ENCODE results near the gene PRR13. TPM values are rescaled to one million over a fixed set of nuclear protein-coding genes. Genes with fewer than 3 reads are reported as not detected.

Gene PRR13
- total and polyA plus RNA-seq, 2 donors (not counting 1 experiment from before 2014, with no cell fraction given) = 108 to 213 TPM

DNA sequence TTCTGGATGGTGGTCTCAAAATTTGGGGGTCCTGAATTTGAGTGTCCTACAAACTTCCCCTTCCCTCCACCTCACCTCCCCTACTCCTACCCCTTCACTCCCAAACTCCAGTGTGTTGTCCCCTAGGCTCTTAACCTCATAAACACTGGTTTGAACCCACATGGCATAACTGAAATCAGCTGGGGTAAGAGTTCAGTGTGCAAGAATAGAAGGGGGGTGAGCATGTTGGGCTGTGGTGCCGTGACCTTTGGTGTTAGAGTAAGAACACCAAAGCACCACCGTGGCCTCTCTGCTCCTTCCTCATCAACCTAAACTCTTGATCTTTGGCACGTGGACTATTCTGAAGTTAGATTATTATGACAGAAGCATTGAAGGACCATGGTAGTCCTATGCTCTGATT, 21.4 kb downstream of the PRR13 start:
- Mint-ChIP-seq H3K4me3 (no peak overlapping the region), H3K9me3 (ENCODE audit: insufficient read depth) (no peaks in the 10 kb centered on the region), H3K27me3 (no peaks in the 10 kb centered on the region), H3K4me1 (peaks cover 8% of the 10 kb centered on the region), H3K27ac (no peak overlapping the region)
- intact Hi-C loops (cut with micrococcal nuclease) = no loop called here
- H3K4me3 ChIP-seq (ENCODE audit: control extremely low read depth in 1 of 5, extremely low read depth in 1 of 5, insufficient read depth in 1 of 5, low read depth in 2 of 5, low read length in 4 of 5) = no peak overlapping the region
- DNase-seq (no peak), ATAC-seq (ENCODE audit: low read depth) (no peak)
- peaks cover 10 to 99% of the 10 kb centered on the region in 2 experiments for H3K36me3 ChIP-seq (replicated peaks in 1 of 2; ENCODE audit: control extremely low read depth in 1 of 2, control insufficient read depth in 1 of 2, extremely low read depth in 1 of 2, insufficient read depth in 2 of 2, low read length in 1 of 2)
- peaks cover 91% of the 10 kb centered on the region for H3K79me2 ChIP-seq (ENCODE audit: control insufficient read depth, insufficient read depth, low read length)
- WGBS (ENCODE audit: insufficient coverage) = no CpG with 5 or more reads among the region's 3 CpGs
- H3K4me2 ChIP-seq (replicated peaks; ENCODE audit: low read depth, low read length, poor library complexity, severe bottlenecking) = no peak overlapping the region
- POLR2A ChIA-PET = no interaction called here
- H2AFZ ChIP-seq (ENCODE audit: insufficient read depth, low read depth, low read length, poor library complexity, severe bottlenecking) = no peak overlapping the region
- H3K27ac ChIP-seq (ENCODE audit: low read length in 2 of 2) = no peak overlapping the region
- no peak overlapping the region for H3K9ac ChIP-seq (ENCODE audit: low read length)
- H3K27me3 ChIP-seq (replicated peaks in 1 of 4; ENCODE audit: control extremely low read depth in 1 of 4, control insufficient read depth in 3 of 4, insufficient read depth in 4 of 4, low read length in 3 of 4) = no peaks in the 10 kb centered on the region
- peaks cover 98% of the 10 kb centered on the region for H4K20me1 ChIP-seq (ENCODE audit: control insufficient read depth, insufficient read depth, low read length, poor library complexity, severe bottlenecking)
- H3K4me1 ChIP-seq (ENCODE audit: control insufficient read depth in 2 of 2, insufficient read depth in 2 of 2, low read length in 2 of 2) = no peaks in the 10 kb centered on the region
- CTCF ChIA-PET = no interaction called here
- no peaks in the 10 kb centered on the region for H3K9me3 ChIP-seq (ENCODE audit: control extremely low read depth in 1 of 3, control insufficient read depth in 2 of 3, insufficient read depth in 1 of 3, low read length in 2 of 3)
- no peak for TF ChIP-seq CTCF (IDR thresholded peaks at IDR 0.05)
- TF ChIP-seq EZH2 (IDR thresholded peaks at IDR 0.05; ENCODE audit: borderline replicate concordance, insufficient read depth, low read depth, low read length, poor library complexity, severe bottlenecking) = no peak

GRCh38 chr12:53463802-53464560, 22.4 kb downstream of the PRR13 start:
- Mint-ChIP-seq H3K4me3 (no peak overlapping the region), H3K4me1 (peaks cover 8% of the 10 kb centered on the region), H3K27me3 (no peaks in the 10 kb centered on the region), H3K9me3 (ENCODE audit: insufficient read depth) (no peaks in the 10 kb centered on the region), H3K27ac (no peak overlapping the region)
- intact Hi-C loops (cut with micrococcal nuclease) = no loop called here
- ChIA-PET CTCF (interaction anchor here (0.6 to 1.6 kb wide), 3 partner anchors 12 to 55 kb away, joined by 3 to 6 read pairs (median 5); no protein-coding TSS in a partner anchor), POLR2A (interaction anchor here (1.0 kb wide), 1 partner anchor 84 kb away, joined by 5 read pairs; the partner anchor contains the start of gene SP1)
- DNase-seq = no peak
- Histone ChIP-seq H3K9ac (ENCODE audit: low read length) (no peak overlapping the region), H3K9me3 (ENCODE audit: control extremely low read depth in 1 of 3, control insufficient read depth in 2 of 3, insufficient read depth in 1 of 3, low read length in 2 of 3) (no peaks in the 10 kb centered on the region), H3K4me1 (ENCODE audit: control insufficient read depth in 2 of 2, insufficient read depth in 2 of 2, low read length in 2 of 2) (no peaks in the 10 kb centered on the region), H3K4me3 (ENCODE audit: control extremely low read depth in 1 of 5, extremely low read depth in 1 of 5, insufficient read depth in 1 of 5, low read depth in 2 of 5, low read length in 4 of 5) (no peak overlapping the region), H3K36me3 (replicated peaks in 1 of 2; ENCODE audit: control extremely low read depth in 1 of 2, control insufficient read depth in 1 of 2, extremely low read depth in 1 of 2, insufficient read depth in 2 of 2, low read length in 1 of 2) (peaks cover 16 to 100% of the 10 kb centered on the region in 2 experiments), H3K79me2 (ENCODE audit: control insufficient read depth, insufficient read depth, low read length) (peaks cover 90% of the 10 kb centered on the region), H4K20me1 (ENCODE audit: control insufficient read depth, insufficient read depth, low read length, poor library complexity, severe bottlenecking) (peaks cover 99% of the 10 kb centered on the region), H3K27me3 (replicated peaks in 1 of 4; ENCODE audit: control extremely low read depth in 1 of 4, control insufficient read depth in 3 of 4, insufficient read depth in 4 of 4, low read length in 3 of 4) (no peaks in the 10 kb centered on the region), H2AFZ (ENCODE audit: insufficient read depth, low read depth, low read length, poor library complexity, severe bottlenecking) (no peak overlapping the region), H3K27ac (ENCODE audit: low read length in 2 of 2) (no peak overlapping the region), H3K4me2 (replicated peaks; ENCODE audit: low read depth, low read length, poor library complexity, severe bottlenecking) (no peak overlapping the region)
- no peak for TF ChIP-seq CTCF (IDR thresholded peaks at IDR 0.05)
- TF ChIP-seq EZH2 (IDR thresholded peaks at IDR 0.05; ENCODE audit: borderline replicate concordance, insufficient read depth, low read depth, low read length, poor library complexity, severe bottlenecking) = no peak
- no peak for ATAC-seq (ENCODE audit: low read depth)
- WGBS (ENCODE audit: insufficient coverage) = 72% methylated on average over 3 of the region's 5 CpGs
